22Rv1 (cell line): ENCODE measurements around the gene ATP1B2.

Source experiments
- ZFX ChIP-seq: fragments of 450-650 bp; IDR thresholded peaks from 2 replicates; pipeline ENCODE4 v1.6.1; 2017; ENCODE audit warnings: antibody characterized with exemption, borderline replicate concordance
- TF ChIP-seq, protein P1 (sequence below): fragments of 450-650 bp; IDR thresholded peaks from 2 replicates; pipeline ENCODE4 v1.5.1; 2017; ENCODE audit warnings: mild to moderate bottlenecking

DNA sequence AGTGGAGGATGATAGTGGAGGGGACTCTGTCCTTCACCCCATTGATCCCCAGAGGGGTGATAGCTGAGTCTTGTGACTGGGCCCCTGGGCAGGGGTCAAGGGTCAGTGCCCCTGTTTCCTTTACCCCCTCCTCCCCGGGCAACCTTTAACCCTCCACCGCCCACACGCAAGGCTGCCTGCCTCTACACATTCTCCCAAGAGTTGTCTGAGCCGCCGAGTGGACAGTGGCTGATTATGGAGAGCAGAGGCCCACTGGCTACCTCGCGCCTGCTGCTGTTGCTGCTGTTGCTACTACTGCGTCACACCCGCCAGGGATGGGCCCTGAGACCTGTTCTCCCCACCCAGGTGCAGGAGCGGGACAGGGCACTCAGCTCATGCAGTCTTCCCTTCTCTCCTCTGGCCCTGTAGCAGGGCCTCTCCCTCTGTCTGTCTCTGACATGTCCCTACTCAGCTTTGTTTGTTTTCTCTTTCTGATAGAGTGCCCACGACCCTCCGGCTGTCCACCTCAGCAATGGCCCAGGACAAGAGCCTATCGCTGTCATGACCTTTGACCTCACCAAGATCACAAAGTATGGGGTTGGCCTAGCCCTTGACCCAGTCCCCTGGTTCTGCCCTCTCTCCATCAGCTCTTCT is 20.7 kb upstream of the ATP1B2 start, which contains the start of gene SHBG:
- TF ChIP-seq, protein P1, sequence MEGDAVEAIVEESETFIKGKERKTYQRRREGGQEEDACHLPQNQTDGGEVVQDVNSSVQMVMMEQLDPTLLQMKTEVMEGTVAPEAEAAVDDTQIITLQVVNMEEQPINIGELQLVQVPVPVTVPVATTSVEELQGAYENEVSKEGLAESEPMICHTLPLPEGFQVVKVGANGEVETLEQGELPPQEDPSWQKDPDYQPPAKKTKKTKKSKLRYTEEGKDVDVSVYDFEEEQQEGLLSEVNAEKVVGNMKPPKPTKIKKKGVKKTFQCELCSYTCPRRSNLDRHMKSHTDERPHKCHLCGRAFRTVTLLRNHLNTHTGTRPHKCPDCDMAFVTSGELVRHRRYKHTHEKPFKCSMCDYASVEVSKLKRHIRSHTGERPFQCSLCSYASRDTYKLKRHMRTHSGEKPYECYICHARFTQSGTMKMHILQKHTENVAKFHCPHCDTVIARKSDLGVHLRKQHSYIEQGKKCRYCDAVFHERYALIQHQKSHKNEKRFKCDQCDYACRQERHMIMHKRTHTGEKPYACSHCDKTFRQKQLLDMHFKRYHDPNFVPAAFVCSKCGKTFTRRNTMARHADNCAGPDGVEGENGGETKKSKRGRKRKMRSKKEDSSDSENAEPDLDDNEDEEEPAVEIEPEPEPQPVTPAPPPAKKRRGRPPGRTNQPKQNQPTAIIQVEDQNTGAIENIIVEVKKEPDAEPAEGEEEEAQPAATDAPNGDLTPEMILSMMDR: no peak
- TF ChIP-seq ZFX: no peak
